HG03565 (cell line): ENCODE data around the gene CCR9.

ENCODE experiments used
- ATAC-seq: cut with Tn5 transposase; IDR thresholded peaks from one replicate; pipeline ENCODE4 v1.9.1; 2021; ENCODE audit warnings: mild to moderate bottlenecking, moderate library complexity; ENCODE audit not compliant: unreplicated experiment

The CCR9 gene

DNA sequence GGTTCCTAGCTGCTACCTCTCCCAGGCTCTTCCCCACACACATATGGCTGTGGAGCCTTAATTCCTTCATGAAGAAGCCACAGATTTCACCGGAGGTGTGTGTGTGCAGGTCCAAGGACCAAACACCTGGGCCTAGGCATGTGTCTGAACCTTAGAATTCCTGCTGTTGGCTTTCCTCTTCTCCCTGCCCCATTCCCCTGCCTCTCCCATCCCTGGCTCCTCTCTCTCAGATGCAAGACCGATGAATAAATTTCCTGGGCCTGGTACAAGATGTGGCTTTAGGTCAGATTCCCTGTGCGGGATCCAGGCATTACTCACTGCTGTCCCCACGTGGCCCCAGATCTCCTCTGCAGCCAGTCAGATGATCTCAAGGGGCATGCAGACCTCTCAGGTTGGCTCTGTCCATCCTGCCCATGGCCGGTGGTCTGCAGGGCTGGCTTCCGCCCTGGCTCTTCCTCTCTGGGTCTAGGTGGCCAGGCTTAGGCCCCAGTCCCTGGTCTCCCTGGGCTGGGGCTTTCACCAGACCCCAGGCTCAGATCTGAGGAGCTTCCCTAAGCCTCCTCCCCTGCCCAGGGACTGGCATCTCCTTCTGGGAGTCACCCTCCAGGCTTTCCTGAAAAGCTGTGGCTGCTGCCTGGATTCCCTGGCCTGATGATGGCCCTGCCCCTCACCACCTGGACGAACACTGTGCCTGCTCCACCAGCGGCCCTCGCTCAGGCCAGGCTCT lies 20.5 kb downstream of the CCR9 start:
- ATAC-seq: no peak

DNA sequence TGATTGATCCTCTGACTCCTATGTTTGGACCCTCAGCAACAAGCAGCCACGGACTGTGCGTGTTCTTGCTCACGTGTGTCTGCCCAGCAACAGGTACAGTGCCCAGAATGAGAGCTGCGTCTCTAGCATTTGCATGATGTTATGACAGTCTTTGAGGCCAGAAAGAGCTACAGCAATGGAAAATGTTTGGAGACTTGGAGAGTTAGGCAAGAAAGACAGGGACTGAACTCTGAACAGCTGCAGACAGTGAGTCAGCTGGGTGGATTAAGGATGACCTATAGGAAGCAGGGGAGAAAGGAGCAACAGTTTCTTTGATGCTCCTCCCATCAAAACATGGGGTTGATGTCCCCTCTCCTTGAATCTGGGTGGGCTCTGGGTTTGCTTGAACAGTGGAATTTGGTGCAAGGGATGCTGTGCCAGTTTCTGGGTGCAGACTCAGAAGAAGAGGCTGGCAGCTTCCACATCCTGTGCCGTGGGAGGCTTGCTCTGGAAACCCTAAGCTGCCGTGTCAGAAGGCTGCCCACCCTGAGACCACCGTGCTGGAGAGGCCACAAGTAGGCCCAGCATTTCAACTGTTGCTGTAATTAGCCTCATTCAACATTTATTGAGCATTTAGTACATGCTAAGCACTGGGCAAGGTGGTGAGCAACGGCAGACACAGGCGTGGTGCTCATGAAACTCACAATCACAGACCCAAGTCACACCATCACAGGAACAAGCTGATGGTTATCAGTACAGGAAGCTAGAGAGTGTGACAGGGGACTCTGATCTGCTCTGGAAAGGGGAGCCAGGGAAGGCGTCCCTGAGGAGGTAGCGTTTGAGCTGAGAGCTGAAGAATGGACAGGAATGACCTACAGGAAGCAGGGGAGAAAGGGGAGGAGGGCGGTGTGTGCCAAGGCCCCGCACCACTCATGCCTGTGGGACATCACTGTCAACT lies 21.7 kb downstream of the CCR9 start:
- ATAC-seq: no peak

- ATAC-seq: no peak
These were observed 22.4 kb downstream of the CCR9 start for GRCh38 chr3:45908761-45909160.

DNA sequence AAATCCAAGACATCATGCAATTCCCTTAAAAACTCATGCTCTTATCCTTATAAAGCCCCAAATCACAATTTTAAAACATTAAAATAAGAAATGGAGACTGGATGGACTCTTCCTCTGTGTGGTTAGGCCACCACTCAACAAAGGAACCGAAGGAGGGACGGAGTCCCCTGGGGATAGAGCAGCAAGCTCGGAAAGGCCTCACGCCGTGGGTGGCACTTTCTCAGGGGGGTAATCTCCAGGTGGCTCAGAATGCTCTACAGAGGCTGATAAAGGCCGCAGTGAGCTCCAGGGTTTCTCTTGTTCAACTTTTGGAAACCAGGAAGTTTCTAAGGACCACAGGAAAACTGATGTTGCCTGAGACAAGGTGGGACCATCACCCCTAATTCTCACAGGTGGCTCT lies 23.2 kb downstream of the CCR9 start:
- no peak for ATAC-seq

GRCh38 chr3:45910892-45911291 lies 24.5 kb downstream of the CCR9 start:
- no peak for ATAC-seq

GRCh38 chr3:45911511-45912226 lies 25.3 kb downstream of the CCR9 start:
- ATAC-seq: no peak

DNA sequence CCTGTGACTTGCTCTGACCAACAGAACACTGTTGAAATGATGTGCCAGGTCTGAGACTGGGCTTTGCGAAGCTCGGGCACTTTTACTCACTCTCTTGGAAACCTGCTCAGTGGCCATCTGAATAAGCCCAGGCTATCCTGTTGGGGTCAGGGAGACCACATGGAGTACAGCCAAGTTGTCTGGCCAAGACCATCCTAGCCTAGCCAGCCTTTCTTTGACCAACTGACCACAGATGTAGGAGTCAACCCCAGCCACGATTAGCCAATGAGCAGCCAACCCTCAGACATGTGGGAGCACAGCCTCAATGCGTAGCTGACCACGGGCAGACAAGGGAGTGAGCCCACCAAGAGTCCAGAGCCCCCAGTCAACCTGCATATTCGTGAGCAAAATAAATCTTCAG lies 26.1 kb downstream of the CCR9 start:
- no peak for ATAC-seq

GRCh38 chr3:45914362-45915058 lies 28.2 kb downstream of the CCR9 start:
- ATAC-seq: no peak

GRCh38 chr3:45915059-45915439 lies 28.7 kb downstream of the CCR9 start:
- ATAC-seq: no peak

GRCh38 chr3:45915518-45916231 lies 29.3 kb downstream of the CCR9 start:
- ATAC-seq: peak; percentile 89

- no peak for ATAC-seq
These were observed 31.0 kb downstream of the CCR9 start for GRCh38 chr3:45917146-45917898.

DNA sequence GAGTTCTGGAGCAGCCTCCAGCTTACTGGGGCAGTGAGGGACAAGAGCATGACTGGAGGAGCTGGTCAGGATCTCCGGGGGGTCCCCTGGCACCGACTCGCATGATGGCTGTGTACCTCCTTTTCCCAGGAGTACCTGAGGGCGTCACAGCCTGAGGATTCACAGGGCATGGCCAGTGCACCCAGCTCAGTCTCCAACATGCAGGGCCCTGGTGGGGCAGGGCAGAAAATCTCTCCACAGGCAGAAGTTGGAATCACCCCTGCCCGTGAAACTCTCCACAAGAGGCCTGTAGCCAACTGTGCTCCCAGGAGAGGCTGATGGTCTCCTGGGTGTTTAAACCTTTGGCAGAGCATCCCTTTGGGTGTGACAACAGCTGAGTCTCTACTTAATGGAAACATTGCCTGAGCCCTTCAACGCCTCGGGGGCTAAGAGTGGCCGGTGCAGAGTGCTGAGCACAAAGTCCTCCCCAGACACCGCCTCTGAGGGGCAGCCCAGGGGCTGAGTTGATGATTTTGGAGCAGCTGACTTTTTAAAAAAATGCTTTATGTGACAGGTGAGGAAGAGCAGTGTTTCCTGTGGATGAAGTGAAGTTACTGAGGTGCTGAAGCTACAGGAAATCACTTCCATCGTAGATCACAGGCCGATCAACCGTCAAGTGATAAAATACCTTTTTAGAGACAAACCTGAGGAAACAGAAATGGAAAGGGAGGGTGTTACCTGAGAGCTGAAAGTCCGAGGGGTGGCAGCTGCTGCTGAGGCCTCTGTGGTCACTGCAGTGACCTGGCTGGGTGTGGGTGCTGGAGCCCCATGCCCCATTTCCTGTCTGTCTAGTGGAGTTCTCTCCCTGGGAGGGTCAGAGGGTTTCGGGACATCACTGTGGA lies 35.1 kb downstream of the CCR9 start:
- no peak for ATAC-seq

DNA sequence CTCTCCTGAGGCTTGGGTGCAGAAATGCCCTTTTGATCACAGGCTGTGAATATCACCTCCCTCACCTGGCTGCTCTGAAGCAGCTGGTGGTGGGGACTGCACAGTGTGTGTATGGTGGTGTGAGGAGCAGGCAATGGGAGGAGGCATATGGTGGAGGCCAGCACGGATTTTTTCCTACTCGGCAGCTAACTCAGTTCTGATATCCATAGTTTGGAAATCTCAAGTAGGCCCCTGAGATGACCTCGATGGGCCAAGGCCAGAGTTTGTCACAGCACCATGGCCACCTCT lies 35.6 kb downstream of the CCR9 start:
- ATAC-seq: no peak

DNA sequence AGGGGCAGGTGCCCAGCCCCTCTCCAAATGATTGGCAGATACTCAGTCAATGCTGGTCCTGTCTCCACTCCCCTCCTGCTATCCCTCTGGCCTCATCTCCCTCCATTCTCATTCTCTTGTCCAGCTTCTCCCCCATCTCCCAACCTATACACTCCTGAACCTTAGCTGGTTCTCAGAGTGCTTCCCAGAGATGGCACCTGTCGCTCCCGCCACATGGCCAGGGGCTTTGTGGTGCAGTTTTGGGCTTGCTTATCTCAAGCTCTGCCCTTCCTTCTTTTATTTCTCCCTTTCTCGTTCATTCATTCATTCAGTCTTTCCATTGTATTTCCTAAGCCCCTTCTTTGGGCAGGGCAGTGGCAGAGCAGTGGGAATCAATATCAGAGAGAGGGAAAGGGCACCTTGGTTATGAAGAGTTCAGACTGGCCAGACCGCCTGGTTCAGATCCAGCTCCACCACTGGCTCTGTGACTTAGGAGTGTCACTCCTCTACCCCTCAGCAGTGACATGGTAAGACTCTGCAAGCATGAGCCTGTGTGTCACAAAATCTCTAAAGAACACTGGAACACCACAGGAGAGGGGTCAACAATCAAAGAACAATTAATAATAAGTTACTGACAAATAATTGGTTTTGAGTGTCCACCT lies 36.7 kb downstream of the CCR9 start:
- no peak for ATAC-seq

DNA sequence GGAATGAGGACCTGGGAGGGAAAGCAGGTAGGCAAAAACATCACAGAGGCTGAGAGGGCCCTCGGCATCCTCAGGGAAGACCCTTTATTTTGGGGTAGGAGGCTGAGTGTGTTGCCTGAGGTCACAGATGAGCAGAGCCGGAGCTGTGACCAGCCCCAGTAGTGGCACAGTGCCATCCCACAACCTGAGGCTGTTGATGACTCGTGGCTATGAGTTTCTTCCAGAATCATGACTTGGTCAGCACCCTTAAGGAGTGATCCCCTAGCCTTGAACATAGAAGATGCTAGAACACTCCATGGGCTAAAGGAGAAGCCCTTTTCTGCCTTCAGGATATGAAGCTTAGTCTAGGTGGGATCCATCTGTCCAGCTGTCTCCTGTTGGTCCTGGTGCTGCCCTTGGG lies 37.4 kb downstream of the CCR9 start:
- ATAC-seq: no peak

- ATAC-seq: no peak
These were observed 41.5 kb downstream of the CCR9 start for GRCh38 chr3:45927881-45928280.

DNA sequence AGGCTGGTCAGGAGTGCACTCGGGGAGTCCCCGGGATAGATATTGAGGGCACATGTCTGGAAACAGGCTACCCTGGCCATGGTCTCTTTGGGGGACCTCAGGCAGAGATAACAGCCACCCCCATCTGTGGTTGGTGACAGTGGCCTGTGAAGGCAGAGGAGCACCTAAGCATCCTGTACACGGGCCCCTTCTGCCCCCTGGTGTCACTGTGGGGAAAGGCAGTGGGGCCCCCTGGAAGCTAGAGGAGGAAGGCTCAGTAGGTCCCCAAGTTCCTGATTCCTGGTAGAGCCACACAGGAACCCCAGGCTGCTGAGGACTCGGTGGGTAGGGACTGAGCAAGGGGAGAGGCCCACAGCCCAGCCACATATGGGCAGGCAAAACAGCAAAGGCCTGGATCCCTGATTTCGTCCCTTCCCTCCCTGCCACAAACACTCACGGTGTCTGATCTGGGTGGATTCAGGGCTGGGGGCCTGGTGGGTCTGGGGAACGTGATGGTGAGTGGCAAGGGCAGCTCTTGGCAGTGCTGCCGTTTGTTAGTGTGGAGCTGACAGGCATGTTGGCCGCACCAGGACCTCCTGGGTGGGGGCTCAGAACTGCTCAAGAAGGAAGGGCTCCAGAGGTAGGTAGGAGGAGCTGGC lies 42.8 kb downstream of the CCR9 start:
- no peak for ATAC-seq

DNA sequence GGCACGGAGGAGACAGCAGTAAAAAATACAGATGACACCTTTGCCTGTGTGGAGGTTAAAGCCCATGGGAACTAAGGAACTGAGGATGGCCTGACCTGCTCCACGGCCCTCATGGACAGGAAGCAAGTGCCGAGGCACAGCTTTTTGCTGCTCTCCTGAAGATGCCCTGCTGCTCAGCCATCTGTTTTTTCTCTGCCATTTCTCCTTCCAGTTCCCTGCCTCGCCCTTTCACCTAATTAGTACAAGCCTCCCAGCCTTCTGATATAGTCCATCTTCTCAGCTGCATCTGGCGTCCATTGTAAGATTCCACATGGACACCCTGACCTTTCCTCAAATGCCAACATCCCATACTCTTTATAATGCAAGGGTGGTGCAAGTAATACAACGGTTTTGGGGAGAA lies 45.2 kb downstream of the CCR9 start:
- no peak for ATAC-seq
